Measurements from ENCODE around the gene LIPJ.

GRCh38 chr10:88555190-88555908 is 31.2 kb upstream of the LIPJ start:
- no peak for TF ChIP-seq CTCF (IDR thresholded peaks at IDR 0.05)
- TF ChIP-seq POLR2A (IDR thresholded peaks at IDR 0.05) = no peak
- no peak for TF ChIP-seq POLR2AphosphoS5 (IDR thresholded peaks at IDR 0.05; ENCODE audit: insufficient read depth in 1 of 2, low read depth in 1 of 2)
